C4-2B (cell line): ENCODE measurements around the gene IL5RA.

Experiments
- ZFX ChIP-seq: fragments of 450-650 bp; IDR thresholded peaks from 2 replicates; pipeline ENCODE4 v1.6.1; 2017
- TF ChIP-seq, protein P1 (sequence below): fragments of 450-650 bp; conservative IDR thresholded peaks from 2 replicates; pipeline ENCODE4 v1.5.1; 2017; ENCODE audit warnings: mild to moderate bottlenecking

DNA sequence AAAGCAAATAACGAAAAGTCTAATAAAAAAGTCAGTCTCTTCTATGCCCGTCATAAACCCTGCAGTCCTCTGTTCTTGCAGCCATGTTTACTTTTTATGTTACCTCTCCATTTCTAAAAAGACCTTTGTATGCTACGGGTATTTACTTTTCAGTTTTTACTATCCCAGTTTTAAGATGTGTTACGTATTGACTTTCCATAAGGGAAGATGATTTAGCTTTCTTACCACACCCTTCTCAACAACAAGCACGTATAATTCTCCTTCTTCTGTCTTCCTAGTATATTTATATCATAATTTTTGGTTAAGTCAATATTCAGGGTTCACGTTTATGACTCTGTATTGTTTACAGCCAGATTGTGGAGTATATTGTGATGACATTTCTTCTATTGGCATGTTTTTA lies 27.4 kb upstream of the IL5RA start:
- TF ChIP-seq, protein P1, sequence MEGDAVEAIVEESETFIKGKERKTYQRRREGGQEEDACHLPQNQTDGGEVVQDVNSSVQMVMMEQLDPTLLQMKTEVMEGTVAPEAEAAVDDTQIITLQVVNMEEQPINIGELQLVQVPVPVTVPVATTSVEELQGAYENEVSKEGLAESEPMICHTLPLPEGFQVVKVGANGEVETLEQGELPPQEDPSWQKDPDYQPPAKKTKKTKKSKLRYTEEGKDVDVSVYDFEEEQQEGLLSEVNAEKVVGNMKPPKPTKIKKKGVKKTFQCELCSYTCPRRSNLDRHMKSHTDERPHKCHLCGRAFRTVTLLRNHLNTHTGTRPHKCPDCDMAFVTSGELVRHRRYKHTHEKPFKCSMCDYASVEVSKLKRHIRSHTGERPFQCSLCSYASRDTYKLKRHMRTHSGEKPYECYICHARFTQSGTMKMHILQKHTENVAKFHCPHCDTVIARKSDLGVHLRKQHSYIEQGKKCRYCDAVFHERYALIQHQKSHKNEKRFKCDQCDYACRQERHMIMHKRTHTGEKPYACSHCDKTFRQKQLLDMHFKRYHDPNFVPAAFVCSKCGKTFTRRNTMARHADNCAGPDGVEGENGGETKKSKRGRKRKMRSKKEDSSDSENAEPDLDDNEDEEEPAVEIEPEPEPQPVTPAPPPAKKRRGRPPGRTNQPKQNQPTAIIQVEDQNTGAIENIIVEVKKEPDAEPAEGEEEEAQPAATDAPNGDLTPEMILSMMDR, result no peak
- TF ChIP-seq ZFX, result no peak
